ENCODE data around the gene OVCA2.
A peak's percentile ranks its signal among the peaks of the same experiment; 100 is the strongest.

OVCA2 gene

DNA sequence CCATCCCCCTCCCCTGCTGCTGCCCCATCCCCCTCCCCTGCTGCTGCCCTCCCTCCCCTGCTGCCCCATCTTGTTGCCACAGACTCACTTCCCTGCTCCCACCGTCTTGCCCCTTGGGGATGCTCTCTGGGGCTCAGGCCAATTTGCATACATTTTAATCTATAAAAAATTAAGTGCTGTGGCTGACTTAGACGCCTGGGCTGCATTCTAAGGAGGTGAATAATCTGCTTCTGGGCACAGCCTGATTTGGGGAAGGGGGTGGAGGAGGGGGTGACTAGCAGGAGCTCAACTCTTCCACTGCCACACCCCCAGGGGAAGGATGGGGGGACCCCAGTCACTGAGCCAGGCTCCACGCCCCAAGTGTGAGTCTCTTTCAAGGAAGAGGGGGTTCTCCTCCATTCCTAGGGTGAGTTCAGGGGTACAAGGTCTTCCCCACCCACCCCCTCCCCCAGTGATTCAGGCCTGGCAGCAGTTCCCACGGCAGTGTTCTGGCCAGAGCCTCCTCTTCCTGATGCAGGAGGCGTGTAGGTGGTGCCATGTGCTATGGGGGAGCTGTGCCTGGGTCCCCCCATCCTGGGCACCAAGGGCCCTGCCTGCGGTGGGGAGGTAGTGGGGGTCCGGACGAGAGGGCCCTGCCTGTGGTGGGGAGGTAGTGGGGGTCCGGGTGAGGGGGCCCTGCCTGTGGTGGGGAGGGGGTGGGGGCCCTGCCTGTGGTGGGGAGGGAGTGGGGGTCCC lies 6.8 kb upstream of the OVCA2 start:
- DNase-seq, result no peak

DNA sequence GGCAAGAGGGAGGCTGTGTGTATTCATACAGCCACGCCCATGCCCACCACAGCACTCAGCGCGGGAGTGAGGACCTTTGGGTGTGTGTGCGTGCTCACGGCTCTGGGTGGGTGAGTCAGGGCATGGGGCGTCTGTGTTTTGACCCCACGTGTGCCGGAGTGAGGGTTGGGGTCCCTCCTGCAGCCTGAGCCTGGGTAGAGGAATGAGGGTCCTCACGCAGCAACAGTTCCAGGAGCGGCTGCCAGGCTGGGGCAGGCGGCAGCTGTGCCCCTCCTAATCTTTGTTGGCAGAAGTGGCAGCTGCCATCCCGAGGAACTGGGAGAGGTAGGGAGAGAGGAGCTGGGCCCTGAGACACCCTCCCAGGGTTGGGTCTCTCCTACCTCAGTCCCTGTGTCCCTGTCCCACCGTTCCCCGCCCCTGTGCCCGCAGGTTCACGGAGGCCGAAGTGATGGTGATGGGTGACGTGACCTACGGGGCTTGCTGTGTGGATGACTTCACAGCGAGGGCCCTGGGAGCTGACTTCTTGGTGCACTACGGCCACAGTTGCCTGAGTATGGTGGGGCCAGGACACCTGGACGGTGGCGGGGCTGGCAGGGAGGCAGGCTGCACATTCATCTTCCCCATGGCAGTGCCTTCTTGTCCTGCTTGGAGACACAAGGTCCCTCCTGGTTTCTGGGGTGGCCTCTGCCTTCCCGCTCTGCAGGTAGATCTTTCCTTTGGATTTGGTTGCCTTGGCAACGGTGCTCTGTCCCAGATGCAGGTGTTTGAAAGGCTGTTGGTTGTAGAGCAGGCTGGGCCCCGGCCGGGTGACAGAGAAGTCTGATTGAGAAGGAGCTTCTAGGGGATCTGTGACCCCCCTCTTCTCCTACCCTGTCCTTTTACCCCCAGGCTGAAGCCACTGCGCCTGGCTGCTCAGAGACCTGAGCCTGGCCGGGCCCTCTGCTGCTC lies 6.0 kb upstream of the OVCA2 start:
- no peak for DNase-seq

DNA sequence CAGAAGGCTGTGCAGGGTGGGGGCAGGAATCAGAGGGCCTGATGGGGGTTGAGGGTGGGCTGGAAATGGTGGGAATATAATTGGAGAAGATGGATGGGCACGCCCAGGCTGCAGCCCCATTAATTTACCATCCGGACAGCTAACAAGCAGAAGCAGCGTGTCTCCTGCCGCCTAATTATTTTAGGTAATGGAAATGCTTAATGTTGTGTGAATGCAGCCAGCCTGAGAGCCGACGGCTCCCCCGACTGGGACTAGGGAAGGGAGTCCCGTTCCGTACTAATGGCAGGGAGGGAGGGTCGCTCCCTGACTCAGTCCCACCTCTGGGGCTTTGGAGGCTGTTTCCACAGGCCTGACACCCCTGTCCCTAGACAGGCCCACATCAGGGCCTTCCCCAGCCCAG lies 4.7 kb upstream of the OVCA2 start:
- no peak for DNase-seq

DNA sequence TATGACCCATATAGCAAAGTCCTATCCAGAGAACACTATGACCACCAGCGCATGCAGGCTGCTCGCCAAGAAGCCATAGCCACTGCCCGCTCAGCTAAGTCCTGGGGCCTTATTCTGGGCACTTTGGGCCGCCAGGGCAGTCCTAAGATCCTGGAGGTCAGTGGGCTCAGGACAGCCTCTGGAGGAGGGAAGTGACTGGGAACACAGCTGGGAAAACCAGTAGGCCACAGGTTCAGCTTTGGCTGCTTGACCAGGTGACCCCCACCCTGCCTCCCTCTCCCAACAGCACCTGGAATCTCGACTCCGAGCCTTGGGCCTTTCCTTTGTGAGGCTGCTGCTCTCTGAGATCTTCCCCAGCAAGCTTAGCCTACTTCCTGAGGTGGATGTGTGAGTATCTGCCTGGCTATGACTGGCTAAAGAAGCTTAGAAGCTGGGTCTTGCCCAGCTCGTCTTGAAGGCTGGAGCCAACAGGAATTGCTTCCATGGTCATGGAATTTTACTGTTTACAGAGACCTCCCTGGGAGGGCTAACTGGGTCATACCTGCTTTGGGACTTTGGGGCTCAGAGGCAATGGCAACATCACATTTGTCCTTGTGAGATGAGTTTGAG lies 1.5 kb upstream of the OVCA2 start:
- DNase-seq, result no peak

DNA sequence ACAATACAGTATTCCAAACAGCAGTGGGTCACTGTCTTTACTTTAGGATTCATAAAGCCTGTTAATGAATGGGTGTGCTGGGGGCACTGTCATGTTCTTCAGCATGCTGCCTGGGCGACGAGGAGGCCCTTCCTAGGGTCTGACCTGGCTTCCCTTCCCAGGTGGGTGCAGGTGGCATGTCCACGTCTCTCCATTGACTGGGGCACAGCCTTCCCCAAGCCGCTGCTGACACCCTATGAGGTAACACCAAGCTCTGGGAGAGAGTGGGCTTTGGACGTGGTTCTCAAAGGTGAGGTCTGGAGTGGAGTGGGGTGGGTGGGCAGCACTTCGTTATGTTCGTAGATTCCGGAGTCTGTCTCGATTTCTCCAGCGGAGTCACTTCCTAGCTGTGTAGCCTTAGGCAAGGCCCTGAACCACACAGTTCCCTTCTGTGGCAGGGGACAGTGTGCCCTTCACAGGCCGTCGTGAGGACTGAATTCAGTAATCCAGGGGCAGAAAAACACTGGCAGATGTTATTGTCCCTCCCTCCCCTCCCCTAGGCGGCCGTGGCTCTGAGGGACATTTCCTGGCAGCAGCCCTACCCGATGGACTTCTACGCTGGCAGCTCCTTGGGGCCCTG lies 771 bp upstream of the OVCA2 start:
- no peak for DNase-seq

DNA sequence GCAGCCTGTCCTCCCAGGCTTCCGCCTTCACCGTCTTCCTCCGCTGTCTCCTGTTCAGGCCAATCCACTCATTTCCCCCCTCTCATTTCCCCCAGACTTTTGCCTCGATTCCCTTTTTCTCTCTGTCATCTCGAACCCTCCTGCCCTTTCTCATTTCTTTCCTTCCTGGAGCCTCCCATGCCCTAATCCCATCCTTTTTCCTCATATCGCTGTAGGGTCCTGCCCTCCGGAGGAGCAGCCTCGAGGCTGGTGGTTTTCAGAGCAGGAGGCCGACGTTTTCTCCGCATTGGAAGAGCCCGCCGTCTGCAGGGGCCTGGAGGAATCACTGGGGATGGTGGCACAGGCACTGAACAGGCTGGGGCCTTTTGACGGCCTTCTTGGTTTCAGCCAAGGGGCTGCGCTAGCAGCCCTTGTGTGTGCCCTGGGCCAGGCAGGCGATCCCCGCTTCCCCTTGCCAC lies 597 bp downstream of the OVCA2 start:
- no peak for DNase-seq

DNA sequence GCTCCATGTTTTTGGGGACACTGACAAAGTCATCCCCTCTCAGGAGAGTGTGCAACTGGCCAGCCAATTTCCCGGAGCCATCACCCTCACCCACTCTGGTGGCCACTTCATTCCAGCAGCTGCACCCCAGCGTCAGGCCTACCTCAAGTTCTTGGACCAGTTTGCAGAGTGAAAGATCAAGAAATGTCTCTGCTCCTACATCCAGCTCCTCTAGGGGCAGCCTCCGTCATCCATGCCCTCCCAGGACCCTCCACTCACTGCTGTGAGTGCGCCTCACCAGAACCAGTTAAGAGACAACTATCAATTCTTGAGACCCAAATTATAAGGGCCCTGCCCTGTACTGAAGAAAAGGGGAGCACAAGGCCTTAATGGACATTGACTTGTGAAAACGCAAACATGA lies 1.1 kb downstream of the OVCA2 start:
- DNase-seq, result no peak

DNA sequence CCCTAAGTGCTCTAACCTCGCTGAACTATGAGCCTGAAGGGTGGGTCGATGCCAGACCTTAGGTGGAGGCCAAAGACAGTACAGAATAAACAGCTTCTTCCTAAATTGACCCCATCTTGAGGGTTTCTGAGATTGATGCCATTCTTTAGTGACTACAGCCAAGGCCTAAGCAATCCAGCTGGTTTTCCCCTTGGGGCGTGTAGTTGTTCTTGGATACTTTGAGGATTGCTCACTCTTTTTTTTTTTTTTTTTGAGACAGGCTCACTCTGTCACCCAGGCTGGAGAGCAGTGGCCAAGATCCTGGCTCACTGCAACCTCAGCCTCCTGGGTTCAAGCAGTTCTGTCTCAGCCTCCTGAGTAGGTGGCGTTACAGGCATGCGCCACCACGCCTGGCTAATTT lies 2.0 kb downstream of the OVCA2 start:
- no peak for DNase-seq

DNA sequence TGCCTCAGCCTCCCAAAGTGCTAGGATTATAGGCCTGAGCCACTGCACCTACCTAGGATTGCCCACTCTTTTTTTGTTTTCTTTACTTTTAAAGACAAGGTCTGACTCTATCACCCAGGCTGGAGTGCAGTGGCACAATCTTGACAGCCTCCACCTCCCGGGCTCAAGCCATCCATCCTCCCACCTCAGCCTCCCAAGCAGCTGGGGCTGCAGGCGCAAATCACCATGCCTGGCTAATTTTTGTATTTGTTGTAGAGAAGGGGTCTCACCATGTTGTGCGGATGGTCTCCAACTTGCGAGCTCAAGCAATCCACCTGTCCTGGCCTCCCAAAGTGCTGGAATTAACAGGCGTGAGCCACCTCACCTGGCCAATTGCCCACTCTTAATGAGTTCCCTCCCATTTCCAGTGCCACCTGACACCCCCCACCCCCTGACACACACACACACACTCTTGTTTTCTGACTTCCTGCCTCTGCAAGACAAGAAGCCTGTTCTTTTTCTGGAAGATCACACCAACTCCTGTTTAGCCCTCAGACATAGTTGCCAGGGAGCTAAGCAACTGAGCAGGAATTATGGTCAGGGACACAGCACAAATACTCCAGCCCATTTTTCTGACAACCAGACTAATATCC lies 2.6 kb downstream of the OVCA2 start:
- no peak for DNase-seq

DNA sequence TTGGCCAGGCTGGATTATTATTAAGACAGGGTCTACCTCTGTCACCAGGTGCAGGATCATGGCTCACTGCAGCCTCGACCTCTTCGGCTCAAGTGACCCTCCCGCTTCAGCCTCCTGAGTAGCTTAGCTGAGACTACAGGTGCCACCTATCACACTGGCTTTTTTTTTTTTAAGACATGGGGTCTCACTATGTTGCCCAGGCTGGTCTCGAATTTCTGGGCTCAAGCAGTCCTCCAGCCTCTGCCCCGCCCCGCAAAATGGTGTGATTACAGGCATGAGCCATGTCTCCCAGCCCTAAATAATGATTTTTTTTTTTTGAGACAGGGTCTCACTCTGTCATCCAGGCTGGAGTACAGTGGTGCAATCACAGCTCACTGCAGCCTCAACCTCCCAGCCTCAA lies 5.8 kb downstream of the OVCA2 start:
- DNase-seq, result no peak

DNA sequence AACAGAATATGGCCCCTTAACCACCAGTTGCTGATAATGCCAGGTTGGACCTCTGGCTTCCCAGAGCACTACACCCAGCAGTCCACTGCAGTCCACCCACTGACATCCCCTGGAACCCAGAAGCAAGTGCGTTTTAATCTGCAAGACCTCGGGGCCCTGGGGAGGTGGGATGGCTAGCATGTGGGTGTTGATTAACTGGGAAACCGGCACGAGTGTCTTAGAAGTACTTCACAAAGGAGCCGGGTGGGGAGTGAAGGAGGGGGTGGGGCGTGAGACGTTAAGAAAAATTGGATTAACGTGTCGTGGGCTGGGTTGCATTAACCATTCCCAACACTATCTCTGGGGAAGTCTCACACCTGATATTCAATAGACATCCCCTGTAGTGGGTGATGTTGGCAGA lies 7.0 kb downstream of the OVCA2 start:
- no peak for DNase-seq

DNA sequence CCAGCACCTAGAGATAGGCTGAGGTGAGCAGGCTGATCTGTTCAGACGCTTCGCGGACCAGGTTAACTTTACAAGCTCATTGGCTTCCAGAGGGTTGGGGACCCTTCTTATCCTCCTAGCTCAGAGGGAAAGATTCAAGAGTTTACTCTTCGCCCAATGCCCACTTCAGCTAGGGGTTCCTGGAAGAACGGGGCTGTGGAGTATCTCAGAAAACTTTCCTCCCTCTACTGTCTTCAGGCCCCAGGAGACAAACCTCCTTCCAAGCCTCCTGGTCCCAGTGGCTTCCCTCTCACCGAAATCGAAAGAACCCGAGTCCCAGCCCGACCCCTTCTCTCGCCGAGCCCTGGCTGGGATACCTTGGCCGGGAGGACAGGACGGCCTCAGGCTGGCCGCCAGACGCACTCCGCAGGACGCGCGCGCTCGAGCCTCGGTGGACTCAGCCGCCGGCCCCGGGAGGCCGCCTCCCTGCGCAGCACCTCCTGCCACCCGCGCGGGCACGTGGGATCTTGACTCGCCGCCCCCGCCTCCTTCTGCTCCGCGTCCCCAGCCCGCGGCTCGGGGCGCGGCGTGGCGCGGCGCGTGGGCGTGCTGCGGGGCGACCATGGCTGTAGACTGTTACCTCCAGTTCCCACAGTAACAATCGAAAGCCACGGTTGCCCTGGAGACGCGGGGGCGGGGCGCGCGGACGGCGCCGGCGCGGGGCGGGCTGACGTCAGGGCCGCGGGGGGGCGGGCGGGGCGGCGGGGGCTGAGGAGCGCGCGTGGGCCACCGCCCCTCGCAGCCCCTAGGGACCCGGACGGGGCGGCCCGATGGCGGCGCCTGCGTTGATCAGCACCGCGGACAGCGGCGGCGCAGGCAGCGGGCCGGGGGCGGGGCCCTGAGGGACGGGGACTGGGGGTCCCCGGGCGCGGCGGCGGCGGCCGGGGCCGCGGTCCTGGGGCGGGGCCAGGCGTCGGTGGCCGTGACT lies 7.8 kb downstream of the OVCA2 start:
- DNase-seq, result peak; percentile 92

DNA sequence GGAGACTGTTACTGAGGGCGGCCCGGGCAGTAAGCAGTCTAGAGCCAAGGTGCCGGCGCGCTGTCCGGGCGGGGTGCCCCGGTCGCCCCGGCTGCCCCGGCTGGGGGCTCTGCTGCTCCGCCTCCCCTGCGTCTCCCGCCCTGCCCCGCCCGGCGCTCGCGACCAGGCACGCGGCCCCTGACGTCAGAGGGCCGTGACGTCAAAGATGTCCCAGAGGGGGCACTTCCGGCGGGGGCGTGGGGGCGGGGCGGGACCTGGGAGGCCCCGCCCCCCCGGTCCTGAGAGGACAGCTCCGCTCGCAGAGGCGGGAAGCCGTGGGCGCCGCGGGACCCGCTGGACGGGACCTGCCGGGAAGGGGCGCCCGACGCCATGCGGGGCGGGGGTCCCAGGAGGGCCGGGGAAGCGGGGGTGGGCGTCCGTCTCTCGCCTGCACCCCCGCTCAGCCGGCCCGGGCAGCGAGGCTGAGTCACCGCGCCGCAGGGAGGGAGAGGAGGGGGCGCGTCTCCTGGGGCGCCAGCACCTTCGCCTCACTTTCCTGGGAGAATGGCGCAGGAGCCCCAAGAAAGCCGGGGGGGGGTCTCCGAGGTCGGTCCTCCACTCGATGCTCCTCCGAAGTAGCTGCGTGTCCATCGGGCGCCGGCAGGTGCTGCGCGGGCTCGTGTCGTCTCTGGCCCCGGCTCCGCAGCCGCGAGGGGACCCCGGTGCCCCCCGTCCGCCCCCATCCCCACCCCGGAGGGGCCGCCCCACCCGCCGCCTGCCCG lies 8.7 kb downstream of the OVCA2 start:
- DNase-seq, result peak; percentile 76 to 78

DNA sequence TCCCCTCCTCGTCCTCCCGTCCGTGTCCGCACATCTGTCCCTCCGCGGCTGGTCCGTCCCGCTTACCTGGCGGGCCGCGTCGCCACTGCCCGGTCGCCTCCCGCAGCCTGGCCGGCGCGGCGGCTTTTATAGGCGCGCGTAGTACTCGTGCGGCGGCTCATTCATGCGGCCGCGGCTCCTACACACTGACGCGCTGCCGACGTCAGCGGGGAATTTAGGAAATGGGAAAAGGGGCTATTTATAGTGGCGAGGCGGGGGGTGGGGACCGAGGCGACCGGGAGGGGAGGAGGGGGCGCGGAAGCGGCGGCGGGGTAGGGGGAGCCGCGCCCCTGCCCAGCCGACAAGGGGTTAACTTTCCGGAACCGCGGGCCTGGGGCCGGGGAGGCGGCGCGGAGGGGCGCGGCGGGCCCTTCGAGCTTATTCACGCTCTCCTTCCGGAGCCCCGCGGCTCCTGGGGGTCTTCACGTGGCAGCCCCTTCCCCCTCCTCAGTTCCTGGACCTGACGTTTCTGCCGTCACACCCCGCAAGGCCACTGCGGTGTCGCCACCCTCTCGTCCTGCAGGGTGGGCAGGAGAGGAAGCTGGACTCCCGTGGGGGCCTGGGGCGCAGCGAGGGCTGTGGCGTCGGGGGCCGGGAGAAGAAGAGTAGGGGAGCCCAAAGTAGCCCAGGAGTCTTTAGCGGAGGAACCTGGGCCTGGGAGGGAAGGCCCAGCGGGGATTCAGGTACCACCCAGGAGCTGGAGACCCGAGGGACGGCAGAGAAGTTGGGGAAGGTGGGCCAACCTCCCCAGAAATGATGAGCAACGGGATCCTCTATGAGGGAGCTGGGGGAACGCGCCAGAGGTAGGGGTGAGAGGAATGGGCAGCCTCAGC lies 9.5 kb downstream of the OVCA2 start:
- DNase-seq, result no peak

DNA sequence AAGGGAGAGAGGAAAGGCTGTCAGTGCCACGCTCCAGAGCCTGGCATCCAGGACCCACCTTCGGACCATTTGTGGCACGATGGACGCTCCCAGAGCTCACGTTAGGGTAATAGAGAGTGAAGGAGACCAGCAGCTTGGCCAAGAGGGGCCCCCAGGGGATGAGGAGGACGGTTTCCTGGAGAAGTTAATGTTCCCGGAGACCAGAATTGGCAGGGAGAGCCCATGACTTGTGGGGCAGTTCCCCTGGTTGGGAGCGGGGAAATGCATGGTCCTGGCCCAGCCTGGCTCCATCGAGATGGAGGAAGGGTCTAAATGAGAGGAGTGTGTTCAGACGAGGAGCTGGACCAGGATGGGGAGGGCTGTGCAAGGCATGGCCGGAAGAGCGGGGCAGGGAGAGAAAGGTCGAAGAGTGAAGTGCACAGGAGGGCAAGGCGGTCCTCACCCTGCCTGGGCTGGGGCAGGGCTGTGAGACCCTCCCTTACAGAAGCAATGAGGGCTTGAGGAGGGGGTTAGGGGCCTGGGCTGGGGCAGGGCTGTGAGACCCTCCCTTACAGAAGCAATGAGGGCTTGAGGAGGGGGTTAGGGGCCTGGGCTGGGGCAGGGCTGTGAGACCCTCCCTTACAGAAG lies 10.2 kb downstream of the OVCA2 start:
- no peak for DNase-seq

DNA sequence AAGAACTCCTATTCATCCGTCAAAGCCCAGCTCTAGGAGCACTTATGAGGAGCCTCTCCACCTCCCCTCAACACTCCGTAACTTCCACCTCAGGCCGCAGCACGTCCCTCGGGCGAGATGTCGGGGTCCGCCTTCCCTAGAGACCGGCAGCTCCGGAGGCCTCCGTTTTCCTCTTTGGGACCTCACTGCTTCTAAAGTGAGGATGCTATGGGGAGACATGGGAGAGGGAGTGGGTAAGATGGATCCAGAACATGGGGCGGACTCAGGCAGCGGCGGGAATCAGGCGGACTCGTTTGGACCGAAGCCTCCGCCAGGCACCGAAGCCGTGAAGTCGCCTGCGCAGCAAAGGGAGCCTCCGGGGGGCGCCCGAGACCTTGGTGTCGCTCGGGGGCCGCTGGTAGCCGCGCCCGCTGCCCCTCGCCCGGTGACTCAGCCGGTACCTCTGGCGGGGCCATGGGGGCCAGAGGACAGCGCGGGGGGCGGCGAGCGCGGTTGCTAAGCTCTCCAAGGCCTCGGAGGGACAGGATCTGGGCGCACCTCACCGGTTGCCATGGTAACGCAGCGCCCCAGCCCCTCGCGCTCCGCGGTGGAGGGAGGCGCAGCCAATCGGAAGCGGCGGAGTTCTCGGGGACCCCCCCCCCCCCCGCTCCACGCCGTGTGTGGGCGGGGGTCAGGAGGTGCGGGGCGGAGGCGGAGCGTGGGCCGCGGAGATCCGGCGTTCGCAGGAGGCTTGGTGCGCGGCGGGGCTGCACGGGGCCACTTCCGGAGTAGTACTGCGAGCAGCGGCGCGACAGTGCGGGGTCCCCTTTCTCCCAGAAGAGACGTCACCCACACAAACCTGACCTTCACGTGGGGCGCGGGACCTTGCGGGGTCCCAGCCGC lies 11.8 kb downstream of the OVCA2 start:
- peak; percentile 76 to 82 for DNase-seq

DNA sequence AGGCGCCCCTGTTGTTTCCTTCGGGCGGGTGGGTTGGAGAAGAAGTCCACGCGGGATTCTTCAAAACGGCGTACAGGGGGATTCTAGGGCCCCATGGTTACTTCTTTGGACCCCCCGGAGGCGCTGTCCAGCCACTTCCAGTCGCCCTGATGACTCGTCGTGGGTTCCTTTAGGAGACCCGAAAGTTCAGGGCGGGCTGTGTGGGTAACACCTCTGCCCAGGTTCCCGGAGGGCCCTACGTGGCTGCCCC lies 12.4 kb downstream of the OVCA2 start:
- DNase-seq, result no peak

DNA sequence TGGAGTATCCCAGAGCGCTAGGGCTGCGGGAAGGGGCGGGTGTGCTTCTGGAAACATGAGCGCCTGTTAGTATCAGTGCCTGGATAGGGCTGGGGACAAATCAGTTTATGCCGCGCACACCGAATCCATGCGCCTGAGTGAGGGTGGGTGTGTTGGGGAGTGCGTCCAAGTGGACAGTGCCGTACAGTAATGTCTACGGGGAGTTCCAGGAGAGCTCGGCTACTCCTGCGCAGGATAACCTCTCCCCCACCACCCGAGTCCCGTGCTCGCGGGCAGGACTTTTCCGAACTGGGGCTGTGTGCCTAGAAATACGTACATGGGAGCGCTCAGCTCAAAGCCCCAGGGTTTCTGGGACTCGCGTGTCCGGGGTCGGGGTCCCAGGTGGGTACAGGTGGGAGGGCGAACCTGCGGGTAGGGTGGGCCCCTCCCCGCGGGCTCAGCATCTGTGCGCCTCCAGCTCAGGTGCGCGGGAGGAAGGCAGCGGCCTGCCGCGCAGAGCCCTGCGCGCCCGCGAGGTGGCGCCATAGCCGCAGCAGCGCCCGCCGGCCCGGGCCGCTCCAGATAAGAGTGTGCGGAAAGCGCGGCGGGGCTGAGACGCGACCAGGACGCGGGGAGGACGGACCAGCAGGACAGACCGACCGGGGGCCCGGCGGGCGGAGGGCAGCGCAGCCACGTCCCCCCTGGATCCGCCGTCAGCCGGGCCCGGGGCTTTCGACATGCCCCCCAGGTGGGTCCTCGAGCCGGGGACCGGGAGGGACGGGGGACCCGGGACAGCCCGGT lies 12.9 kb downstream of the OVCA2 start, which contains the start of gene HIC1:
HIC1 (plus strand) TSS at position 592 of the 780 bp plus-strand sequence. CDS start 1,588 bp downstream, outside the sequence.
- peak; percentile 76 to 77 for DNase-seq
